HEK293 (cell line): Measurements from ENCODE around the gene NOC2L.

Source experiments
- EGR2 ChIP-seq: fragments of 450-650 bp; formaldehyde crosslinking; IDR thresholded peaks from 2 replicates; pipeline ENCODE4 v1.5.1; 2016; ENCODE audit warnings: low read depth, missing biosample characterization, missing genetic modification characterization
- FEZF1 ChIP-seq: fragments of 450-650 bp; formaldehyde crosslinking; IDR thresholded peaks from 2 replicates; pipeline ENCODE4 v1.5.1; 2016; ENCODE audit warnings: missing biosample characterization, missing genetic modification characterization
- GLIS2 ChIP-seq: fragments of 450-650 bp; formaldehyde crosslinking; IDR thresholded peaks from 2 replicates; pipeline ENCODE4 v1.5.1; 2016; ENCODE audit warnings: missing biosample characterization, missing genetic modification characterization
- KLF9 ChIP-seq: fragments of 450-650 bp; formaldehyde crosslinking; IDR thresholded peaks from 2 replicates; pipeline ENCODE4 v1.5.1; 2016; ENCODE audit warnings: missing biosample characterization, missing genetic modification characterization, low read depth
- MEIS1 ChIP-seq: sonication (generic); formaldehyde crosslinking; IDR thresholded peaks from 2 replicates; pipeline ENCODE4 v1.8.1; 2022; ENCODE audit warnings: missing genetic modification reagents, mild to moderate bottlenecking, borderline replicate concordance
- RBAK ChIP-seq: fragments of 450-650 bp; formaldehyde crosslinking; IDR thresholded peaks from 2 replicates; pipeline ENCODE4 v1.5.1; 2016; ENCODE audit warnings: missing biosample characterization, missing genetic modification characterization
- YY1 ChIP-seq: fragments of 450-650 bp; formaldehyde crosslinking; IDR thresholded peaks from 2 replicates; pipeline ENCODE4 v1.5.1; 2018; ENCODE audit warnings: missing biosample characterization, missing genetic modification characterization
- ZBTB21 ChIP-seq: fragments of 450-650 bp; formaldehyde crosslinking; IDR thresholded peaks from 2 replicates; pipeline ENCODE4 v1.5.1; 2017; ENCODE audit warnings: missing biosample characterization, missing genetic modification characterization
- ZBTB7A ChIP-seq: fragments of 450-650 bp; formaldehyde crosslinking; IDR thresholded peaks from 2 replicates; pipeline ENCODE4 v1.5.1; 2016; ENCODE audit warnings: low read depth, missing biosample characterization, missing genetic modification characterization
- ZFHX2 ChIP-seq: fragments of 450-650 bp; formaldehyde crosslinking; conservative IDR thresholded peaks from 2 replicates; pipeline ENCODE4 v1.5.1; 2016; ENCODE audit warnings: missing biosample characterization, missing genetic modification characterization
- ZIC2 ChIP-seq: fragments of 450-650 bp; formaldehyde crosslinking; IDR thresholded peaks from 2 replicates; pipeline ENCODE4 v1.5.1; 2016; ENCODE audit warnings: missing biosample characterization, missing genetic modification characterization
- ZNF140 ChIP-seq: fragments of 450-650 bp; formaldehyde crosslinking; IDR thresholded peaks from 2 replicates; pipeline ENCODE4 v1.5.1; 2016; ENCODE audit warnings: missing biosample characterization, missing genetic modification characterization
- ZNF169 ChIP-seq: fragments of 450-650 bp; formaldehyde crosslinking; IDR thresholded peaks from 2 replicates; pipeline ENCODE4 v1.5.1; 2016; ENCODE audit warnings: missing biosample characterization, missing genetic modification characterization
- ZNF184 ChIP-seq: fragments of 450-650 bp; IDR thresholded peaks from 2 replicates; pipeline ENCODE4 v1.5.1; 2018; ENCODE audit warnings: missing biosample characterization, mild to moderate bottlenecking, missing genetic modification characterization
- ZNF24 ChIP-seq: fragments of 450-650 bp; formaldehyde crosslinking; IDR thresholded peaks from 2 replicates; pipeline ENCODE4 v1.5.1; 2016; ENCODE audit warnings: missing biosample characterization, missing genetic modification characterization
- ZNF324 ChIP-seq: fragments of 450-650 bp; formaldehyde crosslinking; IDR thresholded peaks from 2 replicates; pipeline ENCODE4 v1.5.1; 2016; ENCODE audit warnings: missing biosample characterization, missing genetic modification characterization
- ZNF544 ChIP-seq: fragments of 450-650 bp; formaldehyde crosslinking; IDR thresholded peaks from 2 replicates; pipeline ENCODE4 v1.5.0; 2017; ENCODE audit warnings: missing biosample characterization, missing genetic modification characterization
- ZNF558 ChIP-seq: fragments of 450-650 bp; formaldehyde crosslinking; IDR thresholded peaks from 2 replicates; pipeline ENCODE4 v1.5.1; 2016; ENCODE audit warnings: missing biosample characterization, missing genetic modification characterization
- ZNF561 ChIP-seq: fragments of 450-650 bp; IDR thresholded peaks from 2 replicates; pipeline ENCODE4 v1.5.1; 2018; ENCODE audit warnings: missing biosample characterization, missing genetic modification characterization, borderline replicate concordance
- ZNF585B ChIP-seq: fragments of 450-650 bp; formaldehyde crosslinking; IDR thresholded peaks from 2 replicates; pipeline ENCODE4 v1.5.1; 2016; ENCODE audit warnings: missing biosample characterization, missing genetic modification characterization
- ZNF600 ChIP-seq: fragments of 450-650 bp; formaldehyde crosslinking; IDR thresholded peaks from 2 replicates; pipeline ENCODE4 v1.5.1; 2016; ENCODE audit warnings: missing biosample characterization, missing genetic modification characterization
- ZNF623 ChIP-seq: fragments of 450-650 bp; formaldehyde crosslinking; IDR thresholded peaks from 2 replicates; pipeline ENCODE4 v1.5.1; 2016; ENCODE audit warnings: missing biosample characterization, missing genetic modification characterization
- ZNF624 ChIP-seq: fragments of 450-650 bp; formaldehyde crosslinking; IDR thresholded peaks from 2 replicates; pipeline ENCODE4 v1.5.1; 2017; ENCODE audit warnings: missing biosample characterization, missing genetic modification characterization
- ZNF658 ChIP-seq: fragments of 450-650 bp; formaldehyde crosslinking; IDR thresholded peaks from 2 replicates; pipeline ENCODE4; 2016; ENCODE audit warnings: missing biosample characterization, missing genetic modification characterization
- ZNF76 ChIP-seq: fragments of 450-650 bp; formaldehyde crosslinking; IDR thresholded peaks from 2 replicates; pipeline ENCODE4; 2016; ENCODE audit warnings: low read depth, missing biosample characterization, missing genetic modification characterization, borderline replicate concordance
- ZNF791 ChIP-seq: fragments of 450-650 bp; formaldehyde crosslinking; IDR thresholded peaks from 2 replicates; pipeline ENCODE4 v1.5.1; 2016; ENCODE audit warnings: missing biosample characterization, missing genetic modification characterization
- ZSCAN16 ChIP-seq: fragments of 450-650 bp; formaldehyde crosslinking; IDR thresholded peaks from 2 replicates; pipeline ENCODE4 v1.5.1; 2016; ENCODE audit warnings: missing biosample characterization, missing genetic modification characterization
- ZSCAN30 ChIP-seq: fragments of 450-650 bp; IDR thresholded peaks from 2 replicates; pipeline ENCODE4 v1.5.1; 2018; ENCODE audit warnings: missing biosample characterization, mild to moderate bottlenecking, missing genetic modification characterization, moderate library complexity
- TF ChIP-seq, protein P1 (sequence below): fragments of 450-650 bp; formaldehyde crosslinking; IDR thresholded peaks from 2 replicates; pipeline ENCODE4 v1.5.1; 2016; ENCODE audit warnings: missing biosample characterization, missing genetic modification characterization
- TF ChIP-seq, protein P2 (sequence below): fragments of 450-650 bp; formaldehyde crosslinking; IDR thresholded peaks from 2 replicates; pipeline ENCODE4 v1.5.1; 2016; ENCODE audit warnings: missing biosample characterization, missing genetic modification characterization
- TF ChIP-seq, protein P3 (sequence below): fragments of 450-650 bp; formaldehyde crosslinking; IDR thresholded peaks from 2 replicates; pipeline ENCODE4; 2016; ENCODE audit warnings: missing biosample characterization, missing genetic modification characterization
- TF ChIP-seq, protein P4 (sequence below): IDR thresholded peaks from 2 replicates; pipeline ENCODE4 v1.6.1; 2011; ENCODE audit warnings: mild to moderate bottlenecking, low read depth, low read length, borderline replicate concordance

The NOC2L gene

DNA sequence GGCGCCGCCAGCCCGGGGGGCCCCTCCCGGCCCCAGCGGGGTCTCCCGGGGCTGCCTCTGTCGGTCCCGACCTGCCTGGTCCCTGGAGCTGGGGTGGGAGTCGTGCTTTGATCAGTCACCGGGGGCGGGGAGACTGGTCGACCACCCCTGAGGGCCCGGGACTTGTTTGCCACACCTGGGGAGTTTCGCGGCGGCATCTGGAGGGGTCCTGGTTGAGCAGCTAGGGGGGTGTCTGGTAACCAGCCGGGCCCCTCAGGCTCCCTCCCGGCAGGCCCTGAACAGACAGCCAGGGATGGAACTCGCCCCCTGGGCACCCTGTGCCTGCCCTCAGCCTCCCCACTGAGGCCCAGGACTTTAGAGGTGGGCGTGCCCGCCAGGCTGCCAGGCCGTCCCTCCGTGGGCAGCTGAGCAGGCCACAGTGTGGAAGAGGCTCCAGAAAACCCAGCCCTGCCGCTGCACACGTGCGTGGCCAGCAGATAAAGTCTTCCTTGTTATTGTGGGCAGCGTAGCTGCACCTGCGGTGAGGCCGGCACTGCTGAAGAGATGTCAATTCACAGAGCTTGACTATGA, 48.7 kb downstream of the NOC2L start (continued):
- TF ChIP-seq ZNF544 (no peak), ZNF561 (no peak), MEIS1 (no peak), ZNF169 (tag by site-specific recombination) (no peak), ZBTB7A (tag by site-specific recombination) (no peak), GLIS2 (peak; percentile 32; the same call in 1 of the 2 replicates), ZSCAN16 (tag by site-specific recombination) (no peak), ZNF558 (no peak), FEZF1 (tag by site-specific recombination) (no peak), ZNF140 (tag by site-specific recombination) (no peak), ZBTB21 (no peak), ZNF324 (tag by site-specific recombination) (no peak), RBAK (no peak), ZNF624 (tag by site-specific recombination) (no peak), EGR2 (tag by site-specific recombination) (peak; percentile 56; the same call in 1 of the 2 replicates), ZSCAN30 (no peak), KLF9 (tag by site-specific recombination) (peak; percentile 45), ZNF791 (tag by site-specific recombination) (no peak), ZNF600 (tag by site-specific recombination) (no peak), ZNF184 (tag by site-specific recombination) (no peak), ZNF76 (tag by site-specific recombination) (no peak), ZNF24 (no peak), YY1 (tag by site-specific recombination) (no peak), ZNF623 (tag by site-specific recombination) (no peak), ZNF585B (tag by site-specific recombination) (no peak), ZIC2 (tag by site-specific recombination) (peak; percentile 53), ZFHX2 (tag by site-specific recombination) (peak; percentile 54), ZNF658 (tag by site-specific recombination) (no peak)
- TF ChIP-seq, protein P1, sequence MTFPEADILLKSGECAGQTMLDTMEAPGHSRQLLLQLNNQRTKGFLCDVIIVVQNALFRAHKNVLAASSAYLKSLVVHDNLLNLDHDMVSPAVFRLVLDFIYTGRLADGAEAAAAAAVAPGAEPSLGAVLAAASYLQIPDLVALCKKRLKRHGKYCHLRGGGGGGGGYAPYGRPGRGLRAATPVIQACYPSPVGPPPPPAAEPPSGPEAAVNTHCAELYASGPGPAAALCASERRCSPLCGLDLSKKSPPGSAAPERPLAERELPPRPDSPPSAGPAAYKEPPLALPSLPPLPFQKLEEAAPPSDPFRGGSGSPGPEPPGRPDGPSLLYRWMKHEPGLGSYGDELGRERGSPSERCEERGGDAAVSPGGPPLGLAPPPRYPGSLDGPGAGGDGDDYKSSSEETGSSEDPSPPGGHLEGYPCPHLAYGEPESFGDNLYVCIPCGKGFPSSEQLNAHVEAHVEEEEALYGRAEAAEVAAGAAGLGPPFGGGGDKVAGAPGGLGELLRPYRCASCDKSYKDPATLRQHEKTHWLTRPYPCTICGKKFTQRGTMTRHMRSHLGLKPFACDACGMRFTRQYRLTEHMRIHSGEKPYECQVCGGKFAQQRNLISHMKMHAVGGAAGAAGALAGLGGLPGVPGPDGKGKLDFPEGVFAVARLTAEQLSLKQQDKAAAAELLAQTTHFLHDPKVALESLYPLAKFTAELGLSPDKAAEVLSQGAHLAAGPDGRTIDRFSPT = peak; percentile 73
- TF ChIP-seq, protein P2, sequence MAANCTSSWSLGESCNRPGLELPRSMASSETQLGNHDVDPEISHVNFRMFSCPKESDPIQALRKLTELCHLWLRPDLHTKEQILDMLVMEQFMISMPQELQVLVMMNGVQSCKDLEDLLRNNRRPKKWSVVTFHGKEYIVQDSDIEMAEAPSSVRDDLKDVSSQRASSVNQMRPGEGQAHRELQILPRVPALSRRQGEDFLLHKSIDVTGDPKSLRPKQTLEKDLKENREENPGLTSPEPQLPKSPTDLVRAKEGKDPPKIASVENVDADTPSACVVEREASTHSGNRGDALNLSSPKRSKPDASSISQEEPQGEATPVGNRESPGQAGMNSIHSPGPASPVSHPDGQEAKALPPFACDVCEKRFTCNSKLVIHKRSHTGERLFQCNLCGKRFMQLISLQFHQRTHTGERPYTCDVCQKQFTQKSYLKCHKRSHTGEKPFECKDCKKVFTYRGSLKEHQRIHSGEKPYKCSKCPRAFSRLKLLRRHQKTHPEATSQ = no peak
- TF ChIP-seq, protein P3, sequence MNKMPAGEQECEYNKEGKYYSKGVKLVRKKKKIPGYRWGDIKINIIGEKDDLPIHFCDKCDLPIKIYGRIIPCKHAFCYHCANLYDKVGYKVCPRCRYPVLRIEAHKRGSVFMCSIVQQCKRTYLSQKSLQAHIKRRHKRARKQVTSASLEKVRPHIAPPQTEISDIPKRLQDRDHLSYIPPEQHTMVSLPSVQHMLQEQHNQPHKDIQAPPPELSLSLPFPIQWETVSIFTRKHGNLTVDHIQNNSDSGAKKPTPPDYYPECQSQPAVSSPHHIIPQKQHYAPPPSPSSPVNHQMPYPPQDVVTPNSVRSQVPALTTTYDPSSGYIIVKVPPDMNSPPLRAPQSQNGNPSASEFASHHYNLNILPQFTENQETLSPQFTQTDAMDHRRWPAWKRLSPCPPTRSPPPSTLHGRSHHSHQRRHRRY (tag by site-specific recombination) = no peak
- TF ChIP-seq, protein P4, sequence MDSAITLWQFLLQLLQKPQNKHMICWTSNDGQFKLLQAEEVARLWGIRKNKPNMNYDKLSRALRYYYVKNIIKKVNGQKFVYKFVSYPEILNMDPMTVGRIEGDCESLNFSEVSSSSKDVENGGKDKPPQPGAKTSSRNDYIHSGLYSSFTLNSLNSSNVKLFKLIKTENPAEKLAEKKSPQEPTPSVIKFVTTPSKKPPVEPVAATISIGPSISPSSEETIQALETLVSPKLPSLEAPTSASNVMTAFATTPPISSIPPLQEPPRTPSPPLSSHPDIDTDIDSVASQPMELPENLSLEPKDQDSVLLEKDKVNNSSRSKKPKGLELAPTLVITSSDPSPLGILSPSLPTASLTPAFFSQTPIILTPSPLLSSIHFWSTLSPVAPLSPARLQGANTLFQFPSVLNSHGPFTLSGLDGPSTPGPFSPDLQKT = no peak
